Stimulated activated CD8-positive, alpha-beta memory T cell treated with anti-CD3 and anti-CD28 coated beads, Interleukin-7, amount 100 ng/mL, for 4 hours (primary cell): Measurements from ENCODE around the gene EPHB3.

Experiments
- DNase-seq, 2 donors: peaks; one replicate each; pipeline ENCODE4 v3.0.0-alpha.2; 2020; ENCODE audit warnings: low read depth in 2 of 2

Gene EPHB3

GRCh38 chr3:184579513-184579912, 17.9 kb downstream of the EPHB3 start:
- DNase-seq, result no peak

- DNase-seq, result no peak
These were observed 18.8 kb downstream of the EPHB3 start for GRCh38 chr3:184580376-184580775.

GRCh38 chr3:184581331-184581855, 19.8 kb downstream of the EPHB3 start:
- no peak for DNase-seq

- DNase-seq, result no peak
These were observed 21.3 kb downstream of the EPHB3 start for GRCh38 chr3:184582646-184583577.

GRCh38 chr3:184583578-184584451, 22.2 kb downstream of the EPHB3 start:
- DNase-seq, result no peak

- DNase-seq, result no peak
These were observed 22.9 kb downstream of the EPHB3 start for GRCh38 chr3:184584464-184584891.

- no peak for DNase-seq
These were observed 24.0 kb downstream of the EPHB3 start for GRCh38 chr3:184585545-184585944.

GRCh38 chr3:184586851-184587250, 25.3 kb downstream of the EPHB3 start:
- DNase-seq, result no peak

- no peak for DNase-seq
These were observed 27.2 kb downstream of the EPHB3 start for GRCh38 chr3:184588776-184589175.

- DNase-seq, result no peak
These were observed 29.2 kb downstream of the EPHB3 start for GRCh38 chr3:184590795-184591194.

GRCh38 chr3:184591789-184592188, 30.2 kb downstream of the EPHB3 start:
- DNase-seq, result no peak

GRCh38 chr3:184592371-184593219, 31.0 kb downstream of the EPHB3 start:
- DNase-seq, result no peak

- DNase-seq, result no peak
These were observed 31.8 kb downstream of the EPHB3 start for GRCh38 chr3:184593220-184593927.

GRCh38 chr3:184593928-184594303, 32.3 kb downstream of the EPHB3 start:
- no peak for DNase-seq

- no peak for DNase-seq
These were observed 32.9 kb downstream of the EPHB3 start for GRCh38 chr3:184594371-184595001.

- no peak for DNase-seq
These were observed 34.1 kb downstream of the EPHB3 start for GRCh38 chr3:184595726-184596125.

- DNase-seq, result no peak
These were observed 34.6 kb downstream of the EPHB3 start for GRCh38 chr3:184596233-184596632.

- no peak for DNase-seq
These were observed 35.4 kb downstream of the EPHB3 start for GRCh38 chr3:184596886-184597575.

- DNase-seq, result no peak
These were observed 36.4 kb downstream of the EPHB3 start for GRCh38 chr3:184597829-184598573.
